NCI-H226 (cell line): Measurements from ENCODE around the gene LTBP3.

Experiments used
- DNase-seq: peaks from one replicate; pipeline ENCODE4 v3.0.0-alpha.2; 2015

Gene LTBP3

DNA sequence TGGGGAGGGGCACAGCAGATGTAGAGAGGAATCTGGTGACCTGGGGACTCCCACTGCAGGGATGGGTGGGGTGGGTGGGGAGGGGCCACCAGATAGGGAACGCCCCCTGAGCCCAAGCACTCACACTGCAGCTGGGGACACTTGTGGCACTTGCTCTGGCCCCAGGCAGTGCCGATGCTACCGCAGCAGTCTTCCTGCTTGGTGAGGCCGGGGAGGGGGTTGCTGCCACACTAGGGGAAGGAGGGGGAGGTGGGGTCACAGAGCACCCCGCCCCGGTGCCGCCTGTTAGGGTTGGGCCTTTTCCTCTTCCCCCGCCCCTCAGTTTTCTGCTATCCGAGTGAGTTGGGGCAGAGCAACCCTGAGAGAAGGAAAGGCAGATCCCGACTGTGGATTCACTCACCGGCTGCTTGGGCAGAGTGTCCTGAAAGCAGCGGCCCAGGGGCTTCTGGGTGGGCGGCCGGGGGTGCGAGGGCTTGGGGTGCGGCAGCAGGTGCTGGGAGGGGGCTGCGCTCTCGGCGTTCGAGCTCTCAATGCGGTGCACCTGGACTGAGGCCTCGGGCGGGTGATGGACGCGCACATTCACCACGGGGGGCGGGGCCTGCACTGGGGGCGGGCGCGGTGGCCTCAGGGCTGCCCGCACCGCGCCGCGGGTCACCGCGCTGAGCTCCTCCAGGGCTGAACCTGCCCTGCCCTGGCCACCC, 4.7 kb downstream of the LTBP3 start:
- DNase-seq = no peak

DNA sequence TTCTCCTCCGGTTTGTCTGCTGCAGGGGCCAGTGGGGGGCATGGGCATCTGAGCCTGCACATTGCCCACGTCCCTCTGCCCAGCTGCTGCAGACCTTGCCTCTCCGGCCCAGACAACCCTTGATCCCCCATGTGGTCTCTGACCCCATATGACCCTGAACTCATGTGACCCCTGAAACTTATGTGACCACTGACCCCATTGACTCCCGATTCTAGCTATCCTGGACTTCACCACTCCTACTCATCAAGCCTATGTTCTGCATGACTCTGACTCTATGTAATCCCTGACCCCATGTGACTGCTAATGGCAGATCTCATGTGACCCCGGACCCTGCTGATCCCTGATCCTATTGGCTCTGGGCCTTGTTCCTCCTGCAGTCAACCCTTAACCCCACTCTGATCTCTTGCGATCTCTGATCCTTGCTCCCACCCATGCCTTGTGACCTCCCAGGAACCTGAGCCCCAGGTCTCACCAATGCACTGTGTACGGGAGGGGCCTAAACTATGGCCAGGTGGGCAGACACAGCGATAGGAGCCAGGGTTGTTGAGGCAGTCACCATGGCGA, 5.7 kb downstream of the LTBP3 start:
- no peak for DNase-seq

DNA sequence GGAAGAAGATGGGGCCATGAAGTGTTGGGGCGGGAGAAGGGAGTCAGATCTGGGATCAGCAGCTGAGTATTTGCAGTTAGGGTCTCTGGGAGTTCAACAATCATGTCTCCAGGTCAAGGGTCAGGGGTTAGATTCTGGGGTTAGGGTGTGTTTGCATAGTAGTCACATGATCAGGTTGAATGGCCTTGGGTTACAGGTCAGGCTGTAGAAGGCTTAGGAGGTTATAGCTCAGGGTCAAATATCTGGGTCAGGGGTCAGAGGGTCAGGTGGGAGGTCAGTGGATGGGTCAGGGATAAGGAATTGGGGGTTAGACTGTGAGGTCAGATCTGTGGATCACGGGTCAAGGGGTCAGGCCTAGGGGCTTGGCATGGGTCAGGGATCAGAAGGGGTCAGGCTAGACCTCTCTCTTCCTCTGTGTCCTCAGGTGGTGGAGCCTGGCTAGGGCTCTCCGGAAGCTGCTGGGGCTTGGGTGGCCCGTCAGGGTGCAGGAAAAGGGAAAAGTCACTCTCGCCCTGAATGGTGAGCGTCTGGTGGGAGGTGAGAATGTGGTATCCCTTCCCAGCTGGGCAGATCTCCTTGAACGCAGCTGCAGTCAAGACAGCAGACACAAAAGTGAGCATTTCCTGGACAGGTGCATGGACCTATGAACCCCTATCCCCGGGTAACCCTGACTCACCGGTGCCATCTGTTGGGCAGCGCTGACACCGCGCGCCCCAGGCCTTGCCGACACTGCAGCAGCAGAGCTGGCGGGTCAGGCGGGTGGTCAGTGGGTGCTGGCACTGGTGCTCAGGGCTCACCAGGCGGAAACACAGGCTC, 6.4 kb downstream of the LTBP3 start:
- no peak for DNase-seq

DNA sequence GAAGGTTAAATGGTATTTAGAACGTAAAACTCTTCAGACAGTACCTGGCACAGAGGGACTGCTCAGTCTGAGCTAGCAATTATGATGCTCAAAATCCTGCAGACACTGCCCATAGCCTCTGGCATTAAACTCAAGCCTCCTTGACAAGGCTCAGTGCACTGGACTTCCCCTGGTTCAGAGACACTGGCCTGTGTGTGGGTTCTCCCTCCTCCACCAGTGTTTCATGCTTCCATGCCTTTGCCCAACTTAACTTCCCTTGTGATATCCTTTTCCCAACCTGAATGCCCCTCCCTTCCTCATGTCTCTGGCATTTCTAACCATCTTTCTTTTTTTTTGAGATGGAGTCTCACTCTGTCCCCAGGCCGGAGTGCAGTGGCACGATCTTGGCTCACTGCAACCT, 9.1 kb downstream of the LTBP3 start:
- no peak for DNase-seq

DNA sequence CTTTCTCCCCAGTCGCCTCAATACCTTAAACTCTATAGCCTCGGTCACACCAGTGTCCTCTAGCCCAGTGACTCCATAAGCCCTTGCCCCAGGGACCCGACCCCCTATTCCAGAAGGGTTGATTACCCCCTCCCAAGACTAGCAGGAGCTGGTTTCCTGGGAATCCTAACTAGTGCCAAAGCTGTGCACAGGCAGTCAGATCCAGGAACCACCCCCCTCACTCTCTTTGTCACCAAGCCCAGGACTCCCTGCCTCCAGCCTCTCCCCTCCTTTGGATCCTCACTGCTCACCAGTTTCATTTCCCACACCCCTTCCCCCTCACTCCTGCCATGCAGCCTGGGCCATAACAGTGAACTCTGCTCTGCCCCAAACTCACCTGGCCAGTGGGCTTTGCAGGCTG, 9.8 kb downstream of the LTBP3 start:
- DNase-seq = no peak

DNA sequence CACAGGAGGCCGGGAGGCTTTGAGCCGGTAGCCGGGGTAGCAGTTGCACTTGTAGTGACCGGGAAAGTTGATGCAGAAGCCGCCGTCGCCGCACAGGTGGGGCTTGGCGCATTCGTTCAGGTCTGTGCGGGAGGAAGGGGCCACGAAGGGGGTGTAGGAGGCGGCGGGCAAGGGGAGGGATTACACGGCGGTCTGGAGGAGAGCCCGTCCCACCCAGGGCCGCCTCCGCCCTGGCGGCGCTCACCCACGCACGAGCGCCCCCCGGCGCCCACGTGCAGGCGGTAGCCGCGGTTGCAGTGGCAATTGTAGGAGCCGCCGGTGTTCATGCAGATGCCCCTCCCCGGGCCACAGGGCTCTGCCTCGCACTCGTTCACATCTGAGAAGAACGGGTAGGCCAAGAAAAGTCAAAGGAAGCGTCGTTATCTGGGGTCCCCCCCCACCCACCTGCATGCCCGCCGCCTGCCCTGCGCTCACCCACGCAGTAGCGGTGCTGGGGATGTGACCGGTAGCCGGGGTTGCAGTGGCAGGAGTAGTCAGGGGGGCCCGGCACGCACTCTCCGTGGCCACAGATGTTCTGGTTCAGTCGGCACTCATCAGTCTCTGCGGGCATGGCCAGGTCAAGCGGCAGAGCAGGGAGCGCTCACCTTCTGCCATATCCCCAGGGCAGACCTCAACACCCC, 10.6 kb downstream of the LTBP3 start:
- no peak for DNase-seq

DNA sequence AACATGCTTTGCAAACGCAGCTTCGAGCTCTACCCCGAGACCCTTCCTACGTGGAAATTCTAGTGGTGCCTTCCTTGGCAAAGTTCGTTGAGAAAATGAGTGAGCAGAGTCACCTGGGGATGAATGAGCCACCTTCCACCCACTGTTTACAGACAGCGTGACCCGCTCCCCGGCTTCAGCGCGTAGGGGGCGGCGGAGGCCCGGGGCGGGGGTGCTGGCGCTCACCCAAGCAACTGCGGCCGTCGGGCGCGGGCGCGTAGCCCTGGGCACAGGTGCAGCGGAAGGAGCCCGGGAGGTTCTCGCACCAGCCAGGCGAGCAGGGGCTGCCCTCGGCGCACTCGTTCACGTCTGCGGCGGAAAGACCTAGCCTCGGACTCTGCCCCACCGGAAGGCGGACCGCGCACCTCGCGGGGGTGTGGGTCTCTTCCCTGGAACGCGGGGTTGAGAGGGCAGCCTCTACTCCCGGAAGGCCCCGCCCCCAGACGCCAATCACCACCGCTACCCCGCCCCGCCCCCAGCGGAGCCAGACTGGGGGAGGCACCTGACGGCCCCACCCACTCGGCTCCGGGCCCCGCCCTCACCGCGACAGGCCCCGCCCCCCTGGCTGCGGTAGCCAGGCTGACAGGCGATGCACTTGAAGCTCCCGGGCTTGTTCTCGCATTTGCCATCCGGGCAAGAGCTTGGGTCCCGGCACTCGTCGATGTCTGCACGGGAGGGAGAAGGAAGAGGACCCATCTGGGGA, 11.8 kb downstream of the LTBP3 start:
- peak; percentile 66 for DNase-seq

DNA sequence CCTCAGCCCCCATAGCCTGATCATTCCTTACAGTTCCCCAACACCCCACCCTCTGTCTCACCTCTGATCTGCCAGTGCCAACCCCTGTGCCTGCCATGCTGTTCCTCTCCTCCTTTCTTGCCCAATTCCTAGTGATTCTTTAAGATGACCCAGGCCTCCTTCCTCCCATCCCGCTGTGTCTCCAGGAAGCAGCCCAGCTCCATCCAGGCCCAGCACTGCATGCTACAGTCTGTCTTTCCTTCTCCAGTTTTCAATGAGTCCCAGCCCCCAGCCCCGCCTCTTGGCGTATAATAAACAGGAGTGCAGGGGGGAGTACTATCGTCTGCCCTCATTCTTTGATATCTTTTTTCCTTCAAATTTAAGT, 12.3 kb downstream of the LTBP3 start:
- DNase-seq = no peak

DNA sequence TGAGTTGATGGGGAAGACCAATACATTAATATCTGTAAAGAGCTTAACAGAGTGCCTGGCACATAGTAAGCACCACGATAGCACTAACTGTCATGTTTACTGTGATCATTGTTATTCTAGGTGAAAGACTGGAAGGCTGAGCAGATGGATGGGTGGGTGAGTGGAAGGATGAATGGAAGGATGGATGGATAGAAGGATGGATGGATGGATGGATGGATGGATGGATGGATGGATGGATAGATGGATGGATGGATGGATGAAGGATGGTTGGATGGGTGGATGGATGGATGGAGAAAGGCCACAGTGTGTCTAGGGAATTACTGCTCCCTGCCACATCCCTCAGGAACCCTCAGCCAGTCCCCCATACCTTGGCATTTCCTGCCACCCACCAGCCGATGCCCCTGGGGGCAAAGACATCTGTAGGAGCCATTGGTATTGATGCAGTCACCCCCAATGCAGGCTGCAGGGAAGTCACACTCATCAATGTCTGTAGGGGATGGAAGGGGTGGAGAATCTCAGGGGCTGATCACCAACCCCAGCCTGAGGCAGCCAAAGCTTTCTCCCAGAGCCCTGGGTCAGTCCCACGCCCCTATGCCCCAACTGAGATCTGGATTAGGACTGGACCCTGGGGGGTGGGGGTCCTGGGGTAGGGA, 15.3 kb downstream of the LTBP3 start:
- DNase-seq = no peak

DNA sequence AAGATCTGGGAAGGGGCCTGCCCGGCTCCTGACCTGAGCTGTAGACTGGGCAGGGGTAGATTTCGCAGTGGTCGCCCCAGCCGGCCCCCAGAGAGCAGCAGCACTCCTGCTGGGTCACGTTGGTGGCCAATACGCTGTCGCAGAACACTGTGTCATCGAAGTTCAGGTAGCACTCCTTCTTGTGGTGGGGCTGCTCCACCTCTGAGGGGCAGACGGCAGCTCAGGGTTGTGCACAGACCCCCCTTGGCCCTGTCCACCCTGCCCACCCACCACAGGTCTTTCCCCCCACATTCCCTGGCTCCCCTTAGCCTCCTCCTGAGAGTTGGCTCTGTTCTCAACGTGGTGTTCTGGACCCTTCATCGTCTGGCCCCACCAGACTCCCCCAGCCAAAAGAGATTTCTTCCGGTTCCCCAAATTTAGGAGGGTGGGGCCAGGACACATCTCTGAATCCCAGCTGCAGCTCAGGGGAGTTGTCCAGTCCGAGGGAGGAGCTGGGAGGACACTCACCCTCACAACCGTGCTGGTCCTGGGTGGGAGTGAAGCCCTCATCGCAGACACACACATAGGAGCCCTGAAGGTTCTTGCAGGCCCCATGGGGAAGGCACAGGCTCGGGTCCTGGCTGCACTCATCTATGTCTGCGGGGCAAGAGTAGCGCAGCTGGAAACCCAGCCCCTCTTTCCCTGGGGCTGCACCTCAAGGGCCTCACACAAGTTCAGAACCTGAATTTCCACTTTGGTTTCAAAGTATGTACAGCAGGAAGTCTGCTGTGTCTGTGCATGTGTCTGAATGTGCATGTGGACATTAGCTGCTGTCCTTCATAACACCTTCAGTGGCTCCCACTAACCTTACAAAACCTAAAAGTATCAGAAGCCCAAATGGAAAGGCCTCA, 16.8 kb downstream of the LTBP3 start:
- DNase-seq = no peak

DNA sequence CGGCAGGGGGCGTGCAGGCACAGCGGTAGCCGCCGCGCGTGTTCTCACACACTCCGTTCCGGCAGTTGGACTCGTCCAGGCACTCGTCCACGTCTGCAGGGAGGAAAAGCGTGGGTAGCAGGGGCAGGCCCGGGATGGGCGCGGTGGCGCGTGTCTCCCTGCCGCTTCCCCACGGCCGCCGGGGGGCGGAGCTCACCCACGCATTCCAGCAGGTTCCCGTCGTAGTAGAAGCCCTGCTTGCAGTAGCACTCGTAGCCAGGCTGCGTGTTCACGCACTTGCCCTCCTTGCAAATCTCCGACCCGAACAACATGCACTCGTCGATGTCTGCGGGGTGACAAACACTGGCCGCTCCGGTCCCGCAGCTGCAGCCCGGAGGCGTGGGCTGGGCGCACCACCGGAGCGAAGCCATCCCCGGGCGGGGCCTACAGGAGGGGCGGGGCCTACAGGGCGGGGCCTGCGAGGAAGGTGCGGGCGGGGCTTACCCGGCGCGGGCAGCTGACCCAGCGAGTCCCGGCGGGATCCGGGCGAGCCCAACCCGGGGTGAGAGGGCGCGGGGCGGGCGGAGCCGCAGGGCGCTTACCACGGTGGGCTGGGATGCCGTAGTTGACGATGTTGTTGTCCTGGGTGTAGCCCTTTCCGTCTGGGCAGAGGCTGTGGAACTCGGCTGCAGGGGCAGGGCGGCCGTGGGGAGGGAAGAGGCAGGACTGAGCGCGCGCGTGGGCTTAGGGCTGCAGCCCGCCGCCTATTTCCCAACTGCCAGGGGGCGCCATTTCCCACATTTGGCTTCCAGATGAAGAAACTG, 17.7 kb downstream of the LTBP3 start:
- peak; percentile 81 for DNase-seq

DNA sequence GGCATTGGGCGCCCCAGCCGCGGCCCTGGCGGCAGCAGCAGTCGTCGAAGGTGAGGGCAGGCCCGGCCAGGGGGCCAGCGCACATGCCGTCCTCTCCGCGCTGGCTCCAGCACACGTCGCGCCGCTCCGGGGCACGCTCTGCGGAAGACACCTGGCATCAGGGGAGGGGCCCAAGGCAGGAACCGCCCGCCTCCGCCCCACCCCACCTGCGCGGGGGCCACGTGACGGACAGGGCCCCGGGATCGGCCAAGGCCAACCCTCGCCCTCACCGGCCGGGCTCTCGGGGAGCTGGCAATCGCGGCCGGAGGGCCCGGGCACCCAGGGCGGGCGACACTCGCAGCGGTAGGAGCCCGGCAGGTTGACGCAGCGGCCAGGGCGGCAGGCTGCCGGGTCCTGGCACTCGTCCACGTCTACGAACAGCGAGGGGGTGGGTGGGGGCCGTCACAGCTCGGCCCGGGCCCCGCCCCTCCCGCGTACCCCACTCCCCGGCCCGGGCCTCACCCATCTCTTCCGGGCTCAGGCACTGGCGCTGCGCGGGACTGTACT, 18.3 kb downstream of the LTBP3 start:
- DNase-seq = no peak

DNA sequence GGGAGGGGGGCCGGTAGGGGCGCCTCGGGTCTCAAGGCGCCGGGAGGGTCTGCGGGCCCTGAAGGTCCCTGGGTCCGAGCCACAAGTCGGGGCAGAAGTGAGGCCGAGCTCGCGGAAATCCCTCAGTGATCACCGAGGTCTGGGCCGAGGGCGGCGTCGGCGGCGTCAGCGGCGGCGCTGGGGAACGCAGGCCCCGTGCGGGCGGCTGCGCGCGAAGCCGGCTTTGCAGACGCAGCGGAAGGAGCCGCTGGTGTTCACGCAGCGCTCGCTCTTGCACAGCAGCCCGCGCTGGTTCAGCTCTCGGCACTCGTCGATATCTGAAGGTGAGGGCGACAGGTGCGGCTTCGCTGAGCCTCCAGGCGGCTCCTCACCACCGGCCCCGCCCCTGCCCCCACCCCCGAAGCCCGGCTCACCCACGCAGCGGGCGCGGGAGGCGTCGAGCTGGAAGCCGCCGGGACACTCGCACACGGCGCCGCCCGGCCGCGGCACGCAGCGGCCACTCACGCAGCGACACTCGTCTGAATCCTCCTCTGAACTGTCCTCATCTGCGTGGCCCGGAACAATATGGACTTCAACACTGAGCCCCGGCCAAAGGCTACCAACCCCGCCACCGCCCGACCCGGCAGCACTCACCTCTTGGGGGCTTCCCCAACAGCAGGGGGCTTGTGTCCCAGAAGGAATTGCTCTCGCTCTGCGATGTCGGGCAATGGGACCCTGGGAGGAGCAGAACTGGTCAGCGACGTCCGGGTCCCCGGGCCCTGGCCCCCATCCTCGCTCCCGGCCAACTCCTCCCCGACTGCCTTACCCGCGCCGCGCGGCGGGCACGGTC, 19.0 kb downstream of the LTBP3 start:
- no peak for DNase-seq

DNA sequence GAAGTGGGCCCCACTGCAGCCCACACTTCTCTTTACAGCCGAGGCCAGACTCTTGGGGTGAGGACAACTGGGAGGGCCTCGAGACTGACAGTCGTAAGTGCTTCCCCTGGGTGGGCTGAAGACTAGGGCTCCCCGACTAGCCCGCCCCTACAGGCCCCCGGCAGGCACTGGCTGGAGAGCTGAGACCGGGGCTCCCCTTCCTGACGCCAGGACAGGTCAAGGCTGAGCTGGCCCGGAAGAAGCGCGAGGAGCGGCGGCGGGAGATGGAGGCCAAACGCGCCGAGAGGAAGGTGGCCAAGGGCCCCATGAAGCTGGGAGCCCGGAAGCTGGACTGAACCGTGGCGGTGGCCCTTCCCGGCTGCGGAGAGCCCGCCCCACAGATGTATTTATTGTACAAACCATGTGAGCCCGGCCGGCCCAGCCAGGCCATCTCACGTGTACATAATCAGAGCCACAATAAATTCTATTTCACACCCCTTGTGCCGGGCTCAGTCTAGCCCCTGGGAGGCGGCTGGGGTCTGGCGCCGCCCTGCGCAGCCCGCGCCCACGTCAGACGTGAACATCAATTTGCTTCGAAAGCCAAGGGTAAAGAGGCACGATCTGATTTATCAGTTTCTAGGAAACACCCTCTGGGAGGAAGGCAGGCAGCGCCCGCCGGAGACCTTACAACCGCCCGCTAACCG, 19.8 kb downstream of the LTBP3 start:
- DNase-seq = no peak

DNA sequence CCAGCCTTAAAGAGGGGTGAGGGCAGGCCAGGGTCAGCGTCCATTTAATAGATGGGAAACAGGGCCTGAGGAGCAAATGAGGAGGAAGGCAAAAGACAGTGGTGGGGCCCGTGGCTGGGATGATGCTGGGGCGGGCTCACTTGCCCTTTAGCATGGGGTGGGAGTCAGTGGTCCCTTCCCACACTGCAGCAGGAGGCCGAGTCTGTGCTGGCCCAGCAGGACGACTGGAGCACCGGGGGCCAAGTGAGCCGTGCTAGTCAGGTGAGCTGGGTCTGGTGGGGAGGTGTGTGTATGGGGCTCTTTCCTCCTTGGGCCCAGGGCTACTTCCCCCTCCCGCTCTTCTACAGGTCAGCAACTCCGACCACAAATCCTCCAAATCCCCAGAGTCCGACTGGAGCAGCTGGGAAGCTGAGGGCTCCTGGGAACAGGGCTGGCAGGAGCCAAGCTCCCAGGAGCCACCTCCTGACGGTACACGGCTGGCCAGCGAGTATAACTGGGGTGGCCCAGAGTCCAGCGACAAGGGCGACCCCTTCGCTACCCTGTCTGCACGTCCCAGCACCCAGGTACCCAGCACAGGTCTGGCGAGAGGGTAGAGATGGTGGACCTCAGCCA, 20.4 kb downstream of the LTBP3 start:
- no peak for DNase-seq

DNA sequence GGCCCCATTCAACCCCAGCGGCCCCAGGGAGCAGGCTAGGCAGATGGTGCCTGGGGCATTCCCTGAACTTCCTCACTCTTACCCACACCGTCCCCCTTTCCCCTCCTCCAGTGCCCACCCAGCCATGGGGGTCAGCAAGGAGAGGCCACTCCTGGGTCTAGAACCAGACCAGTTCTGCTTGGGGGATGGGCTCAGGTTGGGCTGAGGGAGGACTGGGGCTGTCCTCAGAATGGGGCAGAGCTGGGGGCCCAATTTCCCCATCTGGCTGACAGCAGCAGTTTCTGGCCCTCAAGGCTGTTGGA, 20.9 kb downstream of the LTBP3 start:
- DNase-seq = no peak

DNA sequence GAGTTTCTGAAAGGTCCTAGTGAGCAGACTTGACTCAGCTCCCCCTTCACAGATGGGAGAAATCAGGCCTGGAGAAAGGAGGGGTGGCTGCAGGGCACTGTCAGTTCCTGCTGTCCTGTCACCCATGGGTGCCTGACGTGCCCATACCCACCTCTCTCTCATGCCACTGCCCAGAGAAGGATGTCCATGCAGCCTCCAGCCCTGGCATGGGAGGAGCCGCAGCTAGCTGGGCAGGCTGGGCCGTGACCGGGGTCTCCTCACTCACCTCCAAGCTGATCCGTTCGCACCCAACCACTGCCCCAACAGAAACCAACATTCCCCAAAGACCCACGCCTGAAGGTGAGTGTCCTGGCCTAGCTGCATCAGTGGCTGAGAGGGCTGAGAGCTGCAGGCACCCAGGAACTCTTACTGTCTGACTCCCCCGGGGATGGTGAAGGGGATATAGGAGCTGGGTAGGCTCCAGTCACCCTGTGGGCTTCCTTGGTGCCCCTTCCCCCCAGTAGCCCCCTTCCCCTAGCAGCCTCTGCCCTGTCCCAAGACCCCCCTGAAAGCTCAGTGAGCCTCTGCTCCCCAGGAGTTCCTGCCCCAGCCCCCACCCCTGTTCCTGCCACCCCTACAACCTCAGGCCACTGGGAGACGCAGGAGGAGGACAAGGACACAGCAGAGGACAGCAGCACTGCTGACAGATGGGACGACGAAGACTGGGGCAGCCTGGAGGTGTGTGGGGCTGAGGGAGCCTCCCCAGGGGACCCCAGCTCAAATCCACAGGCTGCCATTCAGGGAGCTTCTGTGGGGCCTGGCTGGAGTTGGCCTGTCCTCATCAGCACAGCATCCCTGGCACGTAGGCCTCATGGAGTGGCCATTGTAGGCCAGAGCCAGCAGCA, 21.5 kb downstream of the LTBP3 start:
- DNase-seq = no peak
